Upper lobe of right lung (tissue), 1 donor: ENCODE results near the gene BICDL1. TPM values are rescaled to one million over a fixed set of nuclear protein-coding genes. Genes with fewer than 3 reads are reported as not detected.

Source experiments
- total RNA-seq: library from RNA; stranded (reverse); fragmentation: NEBNext Ultra II Directional; extraction: Animal tissue kit (Norgen Biotek cat#: 25700); gene quantifications from one replicate; pipeline ENCODE4 v1.2.1, GENCODE V29; 2021
- donor health status: DM: no; HTN: yes; CAD: no; lungs with severe emphysema.

The BICDL1 gene
- total RNA-seq, 1 donor from 2014 or later = 20.6 TPM

Other genes starting within 250 kb of the BICDL1 start
- gene CIT, start 111.9 kb upstream of the BICDL1 start, total RNA-seq = 6.8 TPM
- gene RAB35, start 127.5 kb downstream of the BICDL1 start, total RNA-seq = 58.7 TPM
- gene GCN1, start 205.5 kb downstream of the BICDL1 start, total RNA-seq = 77.2 TPM
- gene RPLP0, start 211.9 kb downstream of the BICDL1 start, total RNA-seq = 1,192 TPM